CD14-positive monocyte (primary cell): ENCODE data around the gene FNDC1. TPM values are rescaled to one million over a fixed set of nuclear protein-coding genes. Genes with fewer than 3 reads are reported as not detected.

ENCODE experiments used
- DNase-seq, 3 donors: peaks; one replicate each; pipeline ENCODE4 v3.0.0-alpha.2; 2011 to 2022
- H2AFZ ChIP-seq: 2 replicates; pipeline ENCODE4 v1.6.0; 2012; ENCODE audit warnings: mild to moderate bottlenecking, low read depth, low read length, inconsistent platforms; ENCODE audit not compliant: insufficient read depth, poor library complexity, severe bottlenecking
- H3K27ac ChIP-seq, 2 donors: 1 replicate in 1 of 2; 2 replicates in 1 of 2; pipeline ENCODE4 v1.5.1; 2012 to 2013; ENCODE audit warnings: low read length in 2 of 2, control low read depth in 1 of 2, inconsistent platforms in 1 of 2, low read depth in 1 of 2, mild to moderate bottlenecking in 1 of 2
- H3K27me3 ChIP-seq, 2 donors: one replicate each; pipeline versions ENCODE4 v1.6.0 to v1.6.1; 2011 to 2013; ENCODE audit warnings: low read length in 2 of 2; ENCODE audit not compliant: control insufficient read depth in 2 of 2, insufficient read depth in 2 of 2
- H3K36me3 ChIP-seq, 2 donors: replicated peaks in 1 of 2; 1 replicate in 1 of 2; 2 replicates in 1 of 2; pipeline versions ENCODE4 v1.5.1 to v1.6.1; 2012 to 2013; ENCODE audit warnings: low read length in 2 of 2, control low read depth in 1 of 2, inconsistent platforms in 1 of 2, mild to moderate bottlenecking in 1 of 2; ENCODE audit not compliant: insufficient read depth in 2 of 2, control insufficient read depth in 1 of 2
- H3K4me1 ChIP-seq, 2 donors: 1 replicate in 1 of 2; 2 replicates in 1 of 2; pipeline versions ENCODE4 v1.5.1 to v1.6.1; 2012 to 2013; ENCODE audit warnings: low read length in 2 of 2, control low read depth in 1 of 2, inconsistent platforms in 1 of 2, mild to moderate bottlenecking in 1 of 2, moderate library complexity in 1 of 2; ENCODE audit not compliant: insufficient read depth in 2 of 2, control insufficient read depth in 1 of 2
- H3K4me2 ChIP-seq: replicated peaks from 2 replicates; pipeline ENCODE3; 2012; ENCODE audit warnings: low read length, moderate library complexity, mild to moderate bottlenecking; ENCODE audit not compliant: poor library complexity, severe bottlenecking; ENCODE audit errors: extremely low read depth
- H3K4me3 ChIP-seq, 3 experiments: fragments of 200-600 bp in 1 of 3; sonication (generic) in 1 of 3; replicated peaks in 1 of 3; 1 replicate in 2 of 3; 2 replicates in 1 of 3; pipeline ENCODE4 v1.5.1; 2011 to 2013; ENCODE audit warnings: low read length in 3 of 3, mild to moderate bottlenecking in 3 of 3, control low read depth in 2 of 3, low read depth in 2 of 3, inconsistent platforms in 1 of 3, moderate library complexity in 1 of 3
- H3K79me2 ChIP-seq: 2 replicates; pipeline ENCODE4 v1.6.0; 2012; ENCODE audit warnings: mild to moderate bottlenecking, control low read depth, inconsistent platforms, low read length, moderate library complexity; ENCODE audit not compliant: insufficient read depth
- H3K9ac ChIP-seq: 2 replicates; pipeline ENCODE4 v1.6.0; 2017; ENCODE audit warnings: low read length, mild to moderate bottlenecking; ENCODE audit not compliant: insufficient read depth, poor library complexity, severe bottlenecking
- H3K9me3 ChIP-seq, 2 donors: replicated peaks in 1 of 2; 1 replicate in 1 of 2; 2 replicates in 1 of 2; pipeline versions ENCODE4 v1.5.1 to v1.6.1; 2012 to 2013; ENCODE audit warnings: low read length in 2 of 2, control low read depth in 1 of 2; ENCODE audit not compliant: control insufficient read depth in 1 of 2, insufficient read depth in 1 of 2
- H4K20me1 ChIP-seq: 2 replicates; pipeline ENCODE4 v1.6.0; 2012; ENCODE audit warnings: mild to moderate bottlenecking, low read length, control low read depth, moderate library complexity; ENCODE audit not compliant: insufficient read depth
- H3K27ac Mint-ChIP-seq, 7 donors: one replicate each; pipeline ENCODE4 v1.8.0; 2020; ENCODE audit warnings: mild to moderate bottlenecking in 7 of 7, mixed read lengths in 7 of 7, moderate library complexity in 6 of 7, inconsistent platforms in 2 of 7
- H3K27me3 Mint-ChIP-seq, 3 donors: one replicate each; pipeline ENCODE4 v1.8.0; 2021 to 2022; ENCODE audit warnings: low read depth in 3 of 3, mild to moderate bottlenecking in 3 of 3, mixed read lengths in 3 of 3, moderate library complexity in 3 of 3, inconsistent platforms in 1 of 3
- H3K36me3 Mint-ChIP-seq, 2 donors: one replicate each; pipeline ENCODE4 v1.8.0; 2020; ENCODE audit warnings: mixed read lengths in 2 of 2, inconsistent platforms in 1 of 2, mild to moderate bottlenecking in 1 of 2
- H3K4me1 Mint-ChIP-seq: one replicate; pipeline ENCODE4 v1.8.0; 2020; ENCODE audit warnings: mild to moderate bottlenecking, mixed read lengths
- H3K4me3 Mint-ChIP-seq, 2 donors: one replicate each; pipeline ENCODE4 v1.8.0; 2020; ENCODE audit warnings: mild to moderate bottlenecking in 2 of 2, mixed read lengths in 2 of 2, moderate library complexity in 1 of 2
- H3K9me3 Mint-ChIP-seq, 7 donors: one replicate each; pipeline ENCODE4 v1.8.0; 2020 to 2022; ENCODE audit warnings: mixed read lengths in 7 of 7, mild to moderate bottlenecking in 6 of 7, moderate library complexity in 6 of 7, inconsistent platforms in 2 of 7
- CTCF ChIP-seq: fragments of 200-600 bp; IDR thresholded peaks from one replicate; pipeline ENCODE4 v1.8.0; 2022; ENCODE audit warnings: antibody characterized with exemption, mild to moderate bottlenecking
- WGBS: methylation state at CpG from one replicate; pipeline ENCODE4 v1.1.5; 2013; ENCODE audit warnings: missing lambda C conversion rate; ENCODE audit not compliant: insufficient coverage; 5-methylcytosine and 5-hydroxymethylcytosine counted together
- intact Hi-C, 2 donors: fragments of 100-400 bp; cut with micrococcal nuclease; formaldehyde crosslinking; loops; one replicate each; pipeline versions ENCODE4 v1.15.0 to v1.15.1; 2023
- polyA plus RNA-seq, 3 donors: library from polyadenylated mRNA; depleted of rRNA in 1 of 3; unstranded in 2 of 3; stranded (reverse) in 1 of 3; fragments of 300-500 nt in 2 of 3; fragments of >200 nt in 1 of 3; fragmentation: Illumina TruSeq in 2 of 3; gene quantifications; 1 replicate in 2 of 3; 2 replicates in 1 of 3; pipeline ENCODE4 v1.2.3, GENCODE V29; 2012 to 2021

Gene FNDC1
- polyA plus RNA-seq, 3 donors = not detected

GRCh38 chr6:159157431-159157830 lies 11.8 kb upstream of the FNDC1 start:
- DNase-seq = no peak
- Histone ChIP-seq H3K27ac (no peak overlapping the region), H3K9me3 (peaks cover 10 to 17% of the 10 kb centered on the region in 2 donors), H3K4me3 (no peak overlapping the region), H4K20me1 (no peaks in the 10 kb centered on the region), H3K36me3 (no peaks in the 10 kb centered on the region), H3K4me1 (no peaks in the 10 kb centered on the region), H3K27me3 (no peaks in the 10 kb centered on the region), H2AFZ (no peak overlapping the region), H3K4me2 (no peak overlapping the region), H3K79me2 (no peaks in the 10 kb centered on the region), H3K9ac (no peak overlapping the region)
- no peak for TF ChIP-seq CTCF
- Mint-ChIP-seq H3K27me3 (peaks cover 2 to 13% (median 6%) of the 10 kb centered on the region in 3 donors), H3K36me3 (no peaks in the 10 kb centered on the region), H3K27ac (no peak overlapping the region), H3K4me1 (no peaks in the 10 kb centered on the region), H3K4me3 (no peak overlapping the region), H3K9me3 (peaks cover 20 to 36% (median 31%) of the 10 kb centered on the region in 7 donors)
- no CpG with 5 or more reads among the region's 2 CpGs for WGBS
- intact Hi-C loops = no loop called here

- Histone ChIP-seq H2AFZ (no peak overlapping the region), H3K4me2 (no peak overlapping the region), H4K20me1 (no peaks in the 10 kb centered on the region), H3K9ac (no peak overlapping the region), H3K79me2 (no peaks in the 10 kb centered on the region), H3K27me3 (peaks cover 6 to 13% of the 10 kb centered on the region in 2 donors), H3K27ac (no peak overlapping the region), H3K36me3 (no peaks in the 10 kb centered on the region), H3K4me3 (no peak overlapping the region), H3K9me3 (peaks cover under 1 to 5% of the 10 kb centered on the region in 2 donors), H3K4me1 (no peaks in the 10 kb centered on the region)
- no peak overlapping the region for H3K4me3 Mint-ChIP-seq
- WGBS = no CpG with 5 or more reads among the region's 3 CpGs
- no peak for DNase-seq
- intact Hi-C loops = no loop called here
- H3K4me1 Mint-ChIP-seq = no peaks in the 10 kb centered on the region
- no peak overlapping the region for H3K27ac Mint-ChIP-seq
- H3K27me3 Mint-ChIP-seq = peaks cover 18 to 27% (median 22%) of the 10 kb centered on the region in 3 donors
- H3K36me3 Mint-ChIP-seq = no peaks in the 10 kb centered on the region
- peaks cover 5 to 16% (median 15%) of the 10 kb centered on the region in 7 donors for H3K9me3 Mint-ChIP-seq
- no peak for TF ChIP-seq CTCF
Measured at GRCh38 chr6:159161839-159162238, 7.4 kb upstream of the FNDC1 start.
